K562 (cell line): ENCODE results near the gene ZNF324B. TPM values are rescaled to one million over a fixed set of nuclear protein-coding genes. Genes with fewer than 3 reads are reported as not detected.

Experiments
- GABPA ChIP-seq: fragments of 200-800 bp; sonication (Bioruptor generic); conservative IDR thresholded peaks from 2 replicates; pipeline ENCODE4 v1.6.1; 2016; ENCODE audit warnings: low read depth, missing genetic modification characterization, missing compliant biosample characterization
- ILF3 ChIP-seq: fragments of 450-650 bp; IDR thresholded peaks from 2 replicates; pipeline ENCODE4 v1.6.1; 2018; ENCODE audit warnings: antibody characterized with exemption, mild to moderate bottlenecking, moderate library complexity, borderline replicate concordance
- MAZ ChIP-seq, 2 experiments: fragments of 450-650 bp in 1 of 2; sonication (generic) in 1 of 2; formaldehyde crosslinking; IDR thresholded peaks in 1 of 2; conservative IDR thresholded peaks in 1 of 2; 2 replicates each; pipeline versions ENCODE4 v1.4.0 to v1.5.0; 2020; ENCODE audit warnings: mild to moderate bottlenecking in 1 of 2, missing genetic modification reagents in 1 of 2
- NFATC3 ChIP-seq: fragments of 450-650 bp; IDR thresholded peaks from 2 replicates; pipeline ENCODE4 v1.6.1; 2017; ENCODE audit warnings: mild to moderate bottlenecking
- POLR2AphosphoS2 ChIP-seq: IDR thresholded peaks from 2 replicates; pipeline ENCODE4 v1.6.1; 2012; ENCODE audit warnings: low read length, improper control_type of control experiment
- POLR2AphosphoS5 ChIP-seq: IDR thresholded peaks from 2 replicates; pipeline ENCODE4 v1.6.1; 2011; ENCODE audit warnings: mild to moderate bottlenecking, low read depth, low read length, moderate library complexity; ENCODE audit not compliant: control insufficient read depth, insufficient read depth
- TAF15 ChIP-seq: fragments of 200-400 bp; formaldehyde crosslinking; IDR thresholded peaks from 2 replicates; pipeline ENCODE4 v1.6.1; 2017; ENCODE audit warnings: mild to moderate bottlenecking, low read depth, low read length, moderate library complexity
- TEAD4 ChIP-seq, 2 experiments: sonication (generic) in 1 of 2; formaldehyde crosslinking in 1 of 2; IDR thresholded peaks; 2 replicates each; pipeline versions ENCODE4 v1.6.1 to v1.8.0; 2012 to 2022; ENCODE audit warnings: borderline replicate concordance in 1 of 2, inconsistent platforms in 1 of 2, low read length in 1 of 2, mild to moderate bottlenecking in 1 of 2, missing genetic modification reagents in 1 of 2
- ZNF134 ChIP-seq: fragments of 250-450 bp; sonication (Bioruptor Pico); conservative IDR thresholded peaks from 2 replicates; pipeline ENCODE4 v1.4.0; 2020
- ZNF561 ChIP-seq: fragments of 450-650 bp; formaldehyde crosslinking; conservative IDR thresholded peaks from 2 replicates; pipeline ENCODE4 v1.4.0; 2020; ENCODE audit warnings: mild to moderate bottlenecking, moderate library complexity
- ZNF778 ChIP-seq: fragments of 450-650 bp; formaldehyde crosslinking; IDR thresholded peaks from 2 replicates; pipeline ENCODE4 v1.4.0; 2020; ENCODE audit warnings: mild to moderate bottlenecking, moderate library complexity
- polyA plus RNA-seq, 8 experiments: library from polyadenylated mRNA; depleted of rRNA in 4 of 8; stranded (reverse) in 5 of 8; unstranded in 3 of 8; fragments of >200 nt; fragmentation: Nextera tagmentation in 2 of 8; fragmentation: Illumina TruSeq in 1 of 8; extraction: Ambion mirVana in 2 of 8; extraction: Trizol in 1 of 8; gene quantifications; 2 replicates each; pipeline versions ENCODE4 v1.2.1 to v1.2.3, GENCODE V29; 2011 to 2014; ENCODE audit warnings: inconsistent platforms in 1 of 8, missing spikeins in 1 of 8
- total RNA-seq, 7 experiments: library from RNA; depleted of rRNA in 6 of 7; stranded (reverse); fragments of >200 nt in 6 of 7; fragmentation: Illumina TruSeq in 2 of 7; extraction: Trizol in 2 of 7; gene quantifications; 2 replicates each; pipeline versions ENCODE4 v1.2.1 to v1.2.3, GENCODE V29; 2011 to 2021; ENCODE audit warnings: low replicate concordance in 1 of 7
- TF ChIP-seq, protein P1 (sequence below): IDR thresholded peaks from 2 replicates; pipeline ENCODE4 v1.6.1; 2011; ENCODE audit warnings: borderline replicate concordance, low read depth, mild to moderate bottlenecking, moderate library complexity, low read length; ENCODE audit not compliant: insufficient read depth, poor library complexity, severe bottlenecking
- TF ChIP-seq, protein P2 (sequence below): sonication (generic); formaldehyde crosslinking; IDR thresholded peaks from 2 replicates; pipeline ENCODE4 v1.8.1; 2023; ENCODE audit warnings: mild to moderate bottlenecking, missing genetic modification reagents
- TF ChIP-seq, protein P3 (sequence below): sonication (generic); formaldehyde crosslinking; IDR thresholded peaks from 2 replicates; pipeline ENCODE4 v1.9.0; 2022; ENCODE audit warnings: mild to moderate bottlenecking, missing genetic modification reagents
- TF ChIP-seq, protein P4 (sequence below): fragments of 450-650 bp; formaldehyde crosslinking; IDR thresholded peaks from 2 replicates; pipeline ENCODE4 v1.4.0; 2022; ENCODE audit warnings: missing genetic modification characterization

Gene ZNF324B
- total and polyA plus RNA-seq, 9 of the 15 experiments (the other 6 are each of a cell fraction or from before 2014, with no cell fraction given), result 0.20 to 13.5 (median 5.7) TPM

DNA sequence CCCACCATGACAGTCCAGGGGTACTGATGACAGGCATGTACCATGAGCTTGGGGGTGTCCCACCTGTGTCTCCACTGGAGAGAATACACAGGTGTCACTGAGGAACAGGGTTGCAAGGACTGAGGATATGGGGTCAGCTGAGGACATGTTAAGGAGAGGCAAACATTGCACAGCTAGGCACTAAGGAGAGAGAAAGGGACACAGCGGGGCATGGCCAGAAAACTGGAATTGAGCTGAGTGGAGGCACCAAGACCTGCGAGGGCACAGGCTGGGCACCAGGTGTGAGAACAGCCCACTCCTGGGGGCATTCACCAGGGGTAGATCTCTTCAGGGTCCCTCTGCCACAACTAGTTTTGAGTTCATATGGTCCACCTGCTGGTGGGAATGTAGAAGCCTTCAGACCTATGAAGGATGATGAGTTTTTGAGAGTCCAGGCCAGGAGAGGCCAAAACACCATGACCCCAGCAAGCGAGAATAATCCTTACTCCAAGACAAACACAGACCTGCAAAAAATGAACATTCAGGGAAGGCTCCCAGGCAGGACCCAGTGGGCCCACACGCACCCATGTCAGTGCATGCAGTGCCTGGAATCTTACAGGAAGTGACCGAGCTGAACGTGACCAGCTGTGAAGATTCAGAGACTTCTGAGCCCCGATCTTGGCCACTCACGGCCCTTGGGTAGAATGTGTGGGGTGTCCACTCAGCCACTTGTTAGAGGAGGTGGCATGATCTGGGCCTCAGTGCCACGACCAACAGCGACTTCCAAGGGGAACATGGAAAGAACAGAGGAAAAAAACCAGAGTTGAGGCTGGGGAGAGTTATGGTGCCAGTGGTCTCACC is 44.4 kb upstream of the ZNF324B start (continued):
- TF ChIP-seq, protein P1, sequence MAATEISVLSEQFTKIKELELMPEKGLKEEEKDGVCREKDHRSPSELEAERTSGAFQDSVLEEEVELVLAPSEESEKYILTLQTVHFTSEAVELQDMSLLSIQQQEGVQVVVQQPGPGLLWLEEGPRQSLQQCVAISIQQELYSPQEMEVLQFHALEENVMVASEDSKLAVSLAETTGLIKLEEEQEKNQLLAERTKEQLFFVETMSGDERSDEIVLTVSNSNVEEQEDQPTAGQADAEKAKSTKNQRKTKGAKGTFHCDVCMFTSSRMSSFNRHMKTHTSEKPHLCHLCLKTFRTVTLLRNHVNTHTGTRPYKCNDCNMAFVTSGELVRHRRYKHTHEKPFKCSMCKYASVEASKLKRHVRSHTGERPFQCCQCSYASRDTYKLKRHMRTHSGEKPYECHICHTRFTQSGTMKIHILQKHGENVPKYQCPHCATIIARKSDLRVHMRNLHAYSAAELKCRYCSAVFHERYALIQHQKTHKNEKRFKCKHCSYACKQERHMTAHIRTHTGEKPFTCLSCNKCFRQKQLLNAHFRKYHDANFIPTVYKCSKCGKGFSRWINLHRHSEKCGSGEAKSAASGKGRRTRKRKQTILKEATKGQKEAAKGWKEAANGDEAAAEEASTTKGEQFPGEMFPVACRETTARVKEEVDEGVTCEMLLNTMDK, result peak; percentile 36
- no peak; the same call in 1 of the 2 replicates for TF ChIP-seq POLR2AphosphoS2
- TF ChIP-seq, protein P2, sequence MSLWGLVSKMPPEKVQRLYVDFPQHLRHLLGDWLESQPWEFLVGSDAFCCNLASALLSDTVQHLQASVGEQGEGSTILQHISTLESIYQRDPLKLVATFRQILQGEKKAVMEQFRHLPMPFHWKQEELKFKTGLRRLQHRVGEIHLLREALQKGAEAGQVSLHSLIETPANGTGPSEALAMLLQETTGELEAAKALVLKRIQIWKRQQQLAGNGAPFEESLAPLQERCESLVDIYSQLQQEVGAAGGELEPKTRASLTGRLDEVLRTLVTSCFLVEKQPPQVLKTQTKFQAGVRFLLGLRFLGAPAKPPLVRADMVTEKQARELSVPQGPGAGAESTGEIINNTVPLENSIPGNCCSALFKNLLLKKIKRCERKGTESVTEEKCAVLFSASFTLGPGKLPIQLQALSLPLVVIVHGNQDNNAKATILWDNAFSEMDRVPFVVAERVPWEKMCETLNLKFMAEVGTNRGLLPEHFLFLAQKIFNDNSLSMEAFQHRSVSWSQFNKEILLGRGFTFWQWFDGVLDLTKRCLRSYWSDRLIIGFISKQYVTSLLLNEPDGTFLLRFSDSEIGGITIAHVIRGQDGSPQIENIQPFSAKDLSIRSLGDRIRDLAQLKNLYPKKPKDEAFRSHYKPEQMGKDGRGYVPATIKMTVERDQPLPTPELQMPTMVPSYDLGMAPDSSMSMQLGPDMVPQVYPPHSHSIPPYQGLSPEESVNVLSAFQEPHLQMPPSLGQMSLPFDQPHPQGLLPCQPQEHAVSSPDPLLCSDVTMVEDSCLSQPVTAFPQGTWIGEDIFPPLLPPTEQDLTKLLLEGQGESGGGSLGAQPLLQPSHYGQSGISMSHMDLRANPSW (CRISPR knock-in tag), result no peak
- TF ChIP-seq, protein P3, sequence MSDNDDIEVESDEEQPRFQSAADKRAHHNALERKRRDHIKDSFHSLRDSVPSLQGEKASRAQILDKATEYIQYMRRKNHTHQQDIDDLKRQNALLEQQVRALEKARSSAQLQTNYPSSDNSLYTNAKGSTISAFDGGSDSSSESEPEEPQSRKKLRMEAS (CRISPR knock-in tag), result peak; percentile 13; the same call in 1 of the 2 replicates
- TF ChIP-seq MAZ (CRISPR knock-in tag; conservative IDR thresholded peaks at IDR 0.05 in 1 of 2, IDR thresholded peaks at IDR 0.05 in 1 of 2), result 0 out of 4 replicates have a peak, but pooled peaks of 1 of the 2 experiments have one; percentile 19
- no peak for TF ChIP-seq NFATC3
- no peak for TF ChIP-seq ILF3
- no peak for TF ChIP-seq TAF15
- peak; percentile 87 for TF ChIP-seq TEAD4 (IDR thresholded peaks at IDR 0.05; ENCODE audit: low read length)
- peak; percentile 86; the same call in 1 of the 2 replicates for TF ChIP-seq TEAD4 (CRISPR knock-in tag; IDR thresholded peaks at IDR 0.05; ENCODE audit: borderline replicate concordance)
- no peak for TF ChIP-seq GABPA (tag)
- TF ChIP-seq, protein P4, sequence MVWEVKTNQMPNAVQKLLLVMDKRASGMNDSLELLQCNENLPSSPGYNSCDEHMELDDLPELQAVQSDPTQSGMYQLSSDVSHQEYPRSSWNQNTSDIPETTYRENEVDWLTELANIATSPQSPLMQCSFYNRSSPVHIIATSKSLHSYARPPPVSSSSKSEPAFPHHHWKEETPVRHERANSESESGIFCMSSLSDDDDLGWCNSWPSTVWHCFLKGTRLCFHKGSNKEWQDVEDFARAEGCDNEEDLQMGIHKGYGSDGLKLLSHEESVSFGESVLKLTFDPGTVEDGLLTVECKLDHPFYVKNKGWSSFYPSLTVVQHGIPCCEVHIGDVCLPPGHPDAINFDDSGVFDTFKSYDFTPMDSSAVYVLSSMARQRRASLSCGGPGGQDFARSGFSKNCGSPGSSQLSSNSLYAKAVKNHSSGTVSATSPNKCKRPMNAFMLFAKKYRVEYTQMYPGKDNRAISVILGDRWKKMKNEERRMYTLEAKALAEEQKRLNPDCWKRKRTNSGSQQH, result no peak
- no peak for TF ChIP-seq ZNF561 (CRISPR knock-in tag)
- no peak for TF ChIP-seq ZNF778 (CRISPR knock-in tag)
- no peak for TF ChIP-seq ZNF134 (CRISPR knock-in tag)
- peak; percentile 11; the same call in 1 of the 2 replicates for TF ChIP-seq POLR2AphosphoS5
